Endodermal cell (in vitro differentiated cells): ENCODE results near the gene ZNF23. TPM values are rescaled to one million over a fixed set of nuclear protein-coding genes. Genes with fewer than 3 reads are reported as not detected.

Experiments used
- DNase-seq: peaks from one replicate; pipeline ENCODE4 v3.0.0-alpha.2; 2017
- H3K27ac ChIP-seq: 2 replicates; pipeline ENCODE4 v1.5.1; 2013; ENCODE audit warnings: mild to moderate bottlenecking, low read depth, low read length, moderate library complexity
- H3K27me3 ChIP-seq: 2 replicates; pipeline ENCODE4 v1.6.1; 2013; ENCODE audit warnings: mild to moderate bottlenecking, low read length, moderate library complexity; ENCODE audit not compliant: insufficient read depth, control insufficient read depth, poor library complexity, severe bottlenecking
- H3K36me3 ChIP-seq: 2 replicates; pipeline ENCODE4 v1.7.0; 2013; ENCODE audit warnings: mild to moderate bottlenecking, low read length, moderate library complexity; ENCODE audit not compliant: control insufficient read depth, insufficient read depth
- H3K4me1 ChIP-seq: one replicate; pipeline ENCODE4 v1.7.0; 2013; ENCODE audit warnings: low read length; ENCODE audit not compliant: control insufficient read depth, insufficient read depth
- H3K4me3 ChIP-seq: 2 replicates; pipeline ENCODE4 v1.5.1; 2013; ENCODE audit warnings: mild to moderate bottlenecking, low read length, moderate library complexity
- H3K9ac ChIP-seq: 2 replicates; pipeline ENCODE4 v1.6.1; 2013; ENCODE audit warnings: mild to moderate bottlenecking, low read length, moderate library complexity; ENCODE audit not compliant: poor library complexity, severe bottlenecking; ENCODE audit errors: extremely low read depth
- H3K9me3 ChIP-seq: 2 replicates; pipeline ENCODE4 v1.6.1; 2013; ENCODE audit warnings: mild to moderate bottlenecking, low read length, moderate library complexity; ENCODE audit not compliant: control insufficient read depth
- H3K27ac Mint-ChIP-seq: 2 replicates; pipeline ENCODE4 v1.8.0; 2020; ENCODE audit warnings: mixed read lengths
- H3K27me3 Mint-ChIP-seq: 2 replicates; pipeline ENCODE4 v1.8.0; 2021; ENCODE audit warnings: mild to moderate bottlenecking, mixed read lengths; ENCODE audit not compliant: insufficient read depth
- H3K36me3 Mint-ChIP-seq: 2 replicates; pipeline ENCODE4 v1.8.0; 2020; ENCODE audit warnings: low read depth, mixed read lengths
- H3K4me1 Mint-ChIP-seq: 2 replicates; pipeline ENCODE4 v1.8.0; 2020; ENCODE audit warnings: mixed read lengths
- H3K4me3 Mint-ChIP-seq: 2 replicates; pipeline ENCODE4 v1.8.0; 2020; ENCODE audit warnings: mild to moderate bottlenecking, moderate library complexity, mixed read lengths
- H3K9me3 Mint-ChIP-seq: 2 replicates; pipeline ENCODE4 v1.8.0; 2020; ENCODE audit warnings: mild to moderate bottlenecking, mixed read lengths
- WGBS, 2 experiments: methylation state at CpG; one replicate each; pipeline versions ENCODE4 v1.1.5 to v1.1.7; 2013; ENCODE audit warnings: missing lambda C conversion rate in 2 of 2, mixed read lengths in 1 of 2; ENCODE audit not compliant: insufficient coverage in 1 of 2, insufficient read length in 1 of 2; 5-methylcytosine and 5-hydroxymethylcytosine counted together
- total RNA-seq, 2 donors: library from RNA; stranded (reverse); fragmentation: NEBNext Ultra II Directional in 1 of 2; extraction: Animal tissue kit (Norgen Biotek cat#: 25700) in 1 of 2; gene quantifications; 2 replicates in 1 of 2; 3 replicates in 1 of 2; pipeline ENCODE4 v1.2.1, GENCODE V29; 2021
- TF ChIP-seq, protein P1 (sequence below): fragments of 200-600 bp; sonication (generic); conservative IDR thresholded peaks from 2 replicates; pipeline ENCODE4 v1.5.0; 2021; ENCODE audit warnings: antibody characterized with exemption, mild to moderate bottlenecking

The ZNF23 gene
- total RNA-seq, 2 donors from 2014 or later, result 9.4 to 13.6 TPM

DNA sequence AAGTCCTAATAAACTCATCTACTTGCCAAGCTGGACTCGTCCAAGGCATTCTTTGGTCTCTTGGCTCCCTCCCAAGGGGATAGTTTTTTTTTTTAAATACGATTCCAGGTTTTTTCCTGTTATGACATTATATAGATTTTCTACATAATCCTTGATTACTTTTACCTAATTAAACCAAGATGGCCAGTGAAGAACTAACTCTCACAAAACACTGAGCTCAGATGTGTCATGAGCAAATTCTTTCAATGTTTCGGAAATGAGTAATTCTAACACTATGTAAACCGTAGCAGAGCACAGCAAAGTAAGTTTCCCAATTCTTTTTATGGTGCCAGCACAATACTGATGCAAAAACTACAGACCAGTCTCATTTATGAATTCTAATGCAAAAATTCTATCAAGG, 1.8 kb downstream of the ZNF23 start:
- H3K36me3 ChIP-seq, result no peaks in the 10 kb centered on the region
- H3K27me3 ChIP-seq, result no peaks in the 10 kb centered on the region
- Mint-ChIP-seq H3K36me3 (peaks cover 11% of the 10 kb centered on the region), H3K27ac (no peak overlapping the region), H3K27me3 (no peaks in the 10 kb centered on the region), H3K4me1 (peaks cover 6% of the 10 kb centered on the region), H3K4me3 (no peak overlapping the region), H3K9me3 (no peaks in the 10 kb centered on the region)
- no peak overlapping the region for H3K9ac ChIP-seq
- no peaks in the 10 kb centered on the region for H3K4me1 ChIP-seq
- TF ChIP-seq, protein P1, sequence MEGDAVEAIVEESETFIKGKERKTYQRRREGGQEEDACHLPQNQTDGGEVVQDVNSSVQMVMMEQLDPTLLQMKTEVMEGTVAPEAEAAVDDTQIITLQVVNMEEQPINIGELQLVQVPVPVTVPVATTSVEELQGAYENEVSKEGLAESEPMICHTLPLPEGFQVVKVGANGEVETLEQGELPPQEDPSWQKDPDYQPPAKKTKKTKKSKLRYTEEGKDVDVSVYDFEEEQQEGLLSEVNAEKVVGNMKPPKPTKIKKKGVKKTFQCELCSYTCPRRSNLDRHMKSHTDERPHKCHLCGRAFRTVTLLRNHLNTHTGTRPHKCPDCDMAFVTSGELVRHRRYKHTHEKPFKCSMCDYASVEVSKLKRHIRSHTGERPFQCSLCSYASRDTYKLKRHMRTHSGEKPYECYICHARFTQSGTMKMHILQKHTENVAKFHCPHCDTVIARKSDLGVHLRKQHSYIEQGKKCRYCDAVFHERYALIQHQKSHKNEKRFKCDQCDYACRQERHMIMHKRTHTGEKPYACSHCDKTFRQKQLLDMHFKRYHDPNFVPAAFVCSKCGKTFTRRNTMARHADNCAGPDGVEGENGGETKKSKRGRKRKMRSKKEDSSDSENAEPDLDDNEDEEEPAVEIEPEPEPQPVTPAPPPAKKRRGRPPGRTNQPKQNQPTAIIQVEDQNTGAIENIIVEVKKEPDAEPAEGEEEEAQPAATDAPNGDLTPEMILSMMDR, result no peak
- DNase-seq, result no peak
- H3K9me3 ChIP-seq, result no peaks in the 10 kb centered on the region
- no peak overlapping the region for H3K4me3 ChIP-seq
- no peak overlapping the region for H3K27ac ChIP-seq
- 88 to 95% methylated on average over 3 to 4 of the region's 4 CpGs for WGBS, 2 experiments

DNA sequence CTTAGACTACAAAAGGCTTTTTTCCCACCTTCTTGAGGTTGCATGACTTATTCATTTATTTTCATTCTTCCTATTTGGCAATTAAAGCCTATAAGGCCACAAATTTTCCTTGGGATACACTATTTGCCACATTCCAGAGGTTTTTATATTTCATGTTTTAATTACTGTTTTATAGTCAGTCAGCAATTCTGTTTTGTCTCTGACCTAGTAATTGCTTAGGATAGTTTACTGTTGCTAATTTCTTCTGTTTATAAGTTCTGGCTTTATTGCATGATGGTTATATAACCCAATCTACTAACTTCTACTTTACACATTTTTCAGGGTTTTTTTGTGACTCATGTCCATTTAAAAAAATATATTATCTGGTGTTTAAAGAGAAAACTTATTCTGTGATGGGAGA, 2.5 kb downstream of the ZNF23 start:
- TF ChIP-seq, protein P1, result no peak
- Mint-ChIP-seq H3K27me3 (no peaks in the 10 kb centered on the region), H3K4me1 (peaks cover 6% of the 10 kb centered on the region), H3K9me3 (no peaks in the 10 kb centered on the region), H3K36me3 (peaks cover 18% of the 10 kb centered on the region), H3K27ac (no peak overlapping the region), H3K4me3 (no peak overlapping the region)
- Histone ChIP-seq H3K4me1 (no peaks in the 10 kb centered on the region), H3K9ac (no peak overlapping the region), H3K4me3 (no peak overlapping the region), H3K36me3 (no peaks in the 10 kb centered on the region), H3K27me3 (no peaks in the 10 kb centered on the region), H3K27ac (no peak overlapping the region), H3K9me3 (no peaks in the 10 kb centered on the region)
- DNase-seq, result no peak

DNA sequence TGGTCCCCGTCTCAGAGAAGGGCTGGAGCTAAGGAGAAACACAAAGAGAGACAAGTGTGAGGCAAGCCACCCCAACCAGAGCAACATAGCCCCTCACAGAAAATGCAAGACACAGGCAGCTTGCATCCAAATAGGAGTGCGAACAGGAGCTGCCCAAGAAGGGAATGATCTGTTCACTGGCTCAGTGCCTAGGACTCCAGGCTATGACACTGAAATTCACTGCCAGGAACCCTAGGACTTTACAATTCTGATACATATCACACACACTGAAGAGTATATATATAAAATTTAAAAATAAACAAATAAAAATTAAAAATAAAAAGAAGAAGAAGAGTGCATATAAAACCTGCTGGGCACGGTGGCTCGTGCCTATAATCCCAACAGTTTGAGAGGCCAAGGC, 5.2 kb downstream of the ZNF23 start:
- Histone ChIP-seq H3K27me3 (no peaks in the 10 kb centered on the region), H3K4me3 (no peak overlapping the region), H3K9me3 (peaks cover 11% of the 10 kb centered on the region), H3K27ac (no peak overlapping the region), H3K4me1 (no peaks in the 10 kb centered on the region), H3K9ac (no peak overlapping the region), H3K36me3 (peaks cover 22% of the 10 kb centered on the region)
- Mint-ChIP-seq H3K4me3 (no peak overlapping the region), H3K36me3 (peaks cover 43% of the 10 kb centered on the region), H3K4me1 (no peaks in the 10 kb centered on the region), H3K9me3 (peaks cover 14% of the 10 kb centered on the region), H3K27ac (no peak overlapping the region), H3K27me3 (no peaks in the 10 kb centered on the region)
- no peak for DNase-seq
- WGBS, 2 experiments, result 94 to 96% methylated on average over 2 to 4 of the region's 4 CpGs
- TF ChIP-seq, protein P1, result no peak
